ENCODE data around the gene ARHGEF1. TPM values are rescaled to one million over a fixed set of nuclear protein-coding genes. Genes with fewer than 3 reads are reported as not detected.

The ARHGEF1 gene
- total and polyA plus RNA-seq, 3 donors from 2014 or later = 33.2 to 56.3 (median 51.2) TPM

- 94 to 100% methylated on average over 1 of the region's 1 CpG for WGBS, 2 donors
- Histone ChIP-seq H3K4me3 (no peak overlapping the region), H3K36me3 (ENCODE audit: low read depth, missing control alignments) (no peaks in the 10 kb centered on the region), H3K9me3 (no peaks in the 10 kb centered on the region), H3K4me1 (no peaks in the 10 kb centered on the region), H3K27me3 (no peaks in the 10 kb centered on the region), H3K27ac (no peak overlapping the region)
- intact Hi-C loops (cut with DNase I; ENCODE audit: low total_unique reads) = no loop called here
- TF ChIP-seq CTCF (IDR thresholded peaks at IDR 0.05) (no peak), POLR2A (IDR thresholded peaks at IDR 0.05) (no peak)
- no peak for DNase-seq
Observed at GRCh38 chr19:41896581-41896942, 13.6 kb downstream of the ARHGEF1 start.

- Histone ChIP-seq H3K4me3 (no peak overlapping the region), H3K9me3 (no peaks in the 10 kb centered on the region), H3K27ac (no peak overlapping the region), H3K36me3 (ENCODE audit: low read depth, missing control alignments) (no peaks in the 10 kb centered on the region), H3K27me3 (no peaks in the 10 kb centered on the region), H3K4me1 (no peaks in the 10 kb centered on the region)
- DNase-seq = no peak
- 93 to 94% methylated on average over 3 of the region's 3 CpGs for WGBS, 2 donors
- TF ChIP-seq CTCF (IDR thresholded peaks at IDR 0.05) (no peak), POLR2A (IDR thresholded peaks at IDR 0.05) (no peak)
- intact Hi-C loops (cut with DNase I; ENCODE audit: low total_unique reads) = no loop called here
Observed at GRCh38 chr19:41897181-41897580, 14.2 kb downstream of the ARHGEF1 start.

- intact Hi-C loops (cut with DNase I; ENCODE audit: low total_unique reads) = no loop called here
- DNase-seq = no peak
- TF ChIP-seq CTCF (IDR thresholded peaks at IDR 0.05) (no peak), POLR2A (IDR thresholded peaks at IDR 0.05) (no peak)
- Histone ChIP-seq H3K27me3 (no peaks in the 10 kb centered on the region), H3K27ac (no peak overlapping the region), H3K9me3 (no peaks in the 10 kb centered on the region), H3K36me3 (ENCODE audit: low read depth, missing control alignments) (no peaks in the 10 kb centered on the region), H3K4me1 (no peaks in the 10 kb centered on the region), H3K4me3 (no peak overlapping the region)
- WGBS, 2 donors = 85 to 92% methylated on average over 20 to 24 of the region's 24 CpGs
Observed at GRCh38 chr19:41897820-41898219, 14.8 kb downstream of the ARHGEF1 start.

- Histone ChIP-seq H3K27me3 (no peaks in the 10 kb centered on the region), H3K9me3 (no peaks in the 10 kb centered on the region), H3K36me3 (ENCODE audit: low read depth, missing control alignments) (no peaks in the 10 kb centered on the region), H3K4me3 (no peak overlapping the region), H3K4me1 (no peaks in the 10 kb centered on the region), H3K27ac (no peak overlapping the region)
- TF ChIP-seq CTCF (IDR thresholded peaks at IDR 0.05) = no peak
- no peak for TF ChIP-seq POLR2A (IDR thresholded peaks at IDR 0.05)
- DNase-seq = no peak
- 90 to 93% methylated on average over 2 to 15 of the region's 15 CpGs for WGBS, 2 donors
- intact Hi-C loops (cut with DNase I; ENCODE audit: low total_unique reads) = no loop called here
Observed at GRCh38 chr19:41898235-41898634, 15.3 kb downstream of the ARHGEF1 start.

GRCh38 chr19:41901707-41902360 is 18.9 kb downstream of the ARHGEF1 start:
- no peak for DNase-seq
- no peaks in the 10 kb centered on the region for H3K9me3 ChIP-seq
- intact Hi-C loops (cut with DNase I; ENCODE audit: low total_unique reads) = no loop called here
- H3K27ac ChIP-seq = no peak overlapping the region
- H3K27me3 ChIP-seq = no peaks in the 10 kb centered on the region
- 91 to 94% methylated on average over 14 to 21 of the region's 21 CpGs for WGBS, 2 donors
- no peaks in the 10 kb centered on the region for H3K36me3 ChIP-seq (ENCODE audit: low read depth, missing control alignments)
- no peak for TF ChIP-seq POLR2A (IDR thresholded peaks at IDR 0.05)
- no peak for TF ChIP-seq CTCF (IDR thresholded peaks at IDR 0.05)
- no peak overlapping the region for H3K4me3 ChIP-seq
- H3K4me1 ChIP-seq = no peaks in the 10 kb centered on the region

Measured in testis (tissue), 3 donors.